Activated T-helper 1 cell treated with anti-CD3 and anti-CD28 coated beads, Interleukin-12 subunit alpha, Interleukin-12 subunit beta, Interleukin-2, Interleukin-4 antibody, amounts not matched to agents 30 ng/mL and 10 ng/mL and 1 ng/mL, durations not matched to agents 14 hours and 24 hours and 36 hours (primary cell): ENCODE results near the gene FBLN1. TPM values are rescaled to one million over a fixed set of nuclear protein-coding genes. Genes with fewer than 3 reads are reported as not detected.

Experiments
- DNase-seq: peaks from one replicate; pipeline ENCODE4 v3.0.0; 2021; ENCODE audit warnings: low spot score
- H3K27ac Mint-ChIP-seq: one replicate; pipeline ENCODE4 v1.8.0; 2021; ENCODE audit warnings: mild to moderate bottlenecking, mixed read lengths
- H3K27me3 Mint-ChIP-seq: one replicate; pipeline ENCODE4 v1.8.0; 2022; ENCODE audit warnings: mild to moderate bottlenecking, moderate library complexity, mixed read lengths; ENCODE audit not compliant: insufficient read depth
- H3K36me3 Mint-ChIP-seq: one replicate; pipeline ENCODE4 v1.8.0; 2021; ENCODE audit warnings: low read depth, mixed read lengths
- H3K4me1 Mint-ChIP-seq: one replicate; pipeline ENCODE4 v1.8.0; 2021; ENCODE audit warnings: low read depth, mixed read lengths
- H3K4me3 Mint-ChIP-seq: one replicate; pipeline ENCODE4 v1.8.0; 2021; ENCODE audit warnings: mild to moderate bottlenecking, moderate library complexity, mixed read lengths
- H3K9me3 Mint-ChIP-seq: one replicate; pipeline ENCODE4 v1.8.0; 2021; ENCODE audit warnings: mixed read lengths
- intact Hi-C: fragments of 100-400 bp; cut with micrococcal nuclease; formaldehyde crosslinking; loops from one replicate; pipeline ENCODE4 v1.15.1; 2024
- total RNA-seq: library from RNA; stranded (reverse); gene quantifications from 2 replicates; pipeline ENCODE4 v1.2.3, GENCODE V29; 2022

The FBLN1 gene
- total RNA-seq, 1 donor from 2014 or later: not detected

GRCh38 chr22:45503050-45503815 lies 550 bp downstream of the FBLN1 start:
- intact Hi-C loops: no loop called here
- Mint-ChIP-seq H3K36me3 (no peaks in the 10 kb centered on the region), H3K4me3 (no peak overlapping the region), H3K9me3 (no peaks in the 10 kb centered on the region), H3K4me1 (no peaks in the 10 kb centered on the region), H3K27ac (no peak overlapping the region), H3K27me3 (peaks cover 28% of the 10 kb centered on the region)
- no peak for DNase-seq

DNA sequence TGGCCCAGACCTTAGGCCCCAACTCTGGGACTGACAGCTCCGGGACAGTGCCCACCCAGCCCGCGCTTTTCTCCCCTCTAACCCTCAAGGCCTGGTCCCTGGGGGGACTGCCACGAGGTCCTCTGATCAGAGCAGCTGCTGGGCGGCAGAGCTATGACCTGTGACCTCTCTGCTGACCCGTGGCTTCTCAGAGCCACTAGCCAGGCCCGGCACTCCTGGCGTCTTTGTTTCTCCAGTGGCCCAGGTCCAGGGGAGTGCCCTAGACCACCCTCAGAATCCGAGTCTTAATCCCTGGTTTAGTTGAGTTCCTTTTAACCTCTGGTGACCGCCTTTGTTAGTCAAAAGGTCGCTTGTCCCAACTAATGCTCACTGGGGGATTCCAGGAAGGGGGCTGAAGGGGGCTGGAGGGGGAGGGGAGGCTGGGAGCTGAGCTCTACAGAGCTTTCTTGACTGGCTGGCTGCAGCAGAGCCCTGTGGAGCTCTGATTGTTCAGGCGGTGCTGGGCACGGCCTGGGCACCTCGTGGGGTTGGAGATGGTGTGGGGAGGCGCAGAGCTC lies 1.2 kb downstream of the FBLN1 start:
- Mint-ChIP-seq H3K4me1 (no peaks in the 10 kb centered on the region), H3K36me3 (no peaks in the 10 kb centered on the region), H3K9me3 (no peaks in the 10 kb centered on the region), H3K4me3 (no peak overlapping the region), H3K27me3 (peaks cover 28% of the 10 kb centered on the region), H3K27ac (no peak overlapping the region)
- DNase-seq: no peak
- intact Hi-C loops: no loop called here

- peaks cover 28% of the 10 kb centered on the region for H3K27me3 Mint-ChIP-seq
- no peaks in the 10 kb centered on the region for H3K4me1 Mint-ChIP-seq
- no peak for DNase-seq
- intact Hi-C loops: no loop called here
- no peak overlapping the region for H3K27ac Mint-ChIP-seq
- no peaks in the 10 kb centered on the region for H3K36me3 Mint-ChIP-seq
- no peaks in the 10 kb centered on the region for H3K9me3 Mint-ChIP-seq
- H3K4me3 Mint-ChIP-seq: no peak overlapping the region
Measured at GRCh38 chr22:45504373-45505341, 2.0 kb downstream of the FBLN1 start.

DNA sequence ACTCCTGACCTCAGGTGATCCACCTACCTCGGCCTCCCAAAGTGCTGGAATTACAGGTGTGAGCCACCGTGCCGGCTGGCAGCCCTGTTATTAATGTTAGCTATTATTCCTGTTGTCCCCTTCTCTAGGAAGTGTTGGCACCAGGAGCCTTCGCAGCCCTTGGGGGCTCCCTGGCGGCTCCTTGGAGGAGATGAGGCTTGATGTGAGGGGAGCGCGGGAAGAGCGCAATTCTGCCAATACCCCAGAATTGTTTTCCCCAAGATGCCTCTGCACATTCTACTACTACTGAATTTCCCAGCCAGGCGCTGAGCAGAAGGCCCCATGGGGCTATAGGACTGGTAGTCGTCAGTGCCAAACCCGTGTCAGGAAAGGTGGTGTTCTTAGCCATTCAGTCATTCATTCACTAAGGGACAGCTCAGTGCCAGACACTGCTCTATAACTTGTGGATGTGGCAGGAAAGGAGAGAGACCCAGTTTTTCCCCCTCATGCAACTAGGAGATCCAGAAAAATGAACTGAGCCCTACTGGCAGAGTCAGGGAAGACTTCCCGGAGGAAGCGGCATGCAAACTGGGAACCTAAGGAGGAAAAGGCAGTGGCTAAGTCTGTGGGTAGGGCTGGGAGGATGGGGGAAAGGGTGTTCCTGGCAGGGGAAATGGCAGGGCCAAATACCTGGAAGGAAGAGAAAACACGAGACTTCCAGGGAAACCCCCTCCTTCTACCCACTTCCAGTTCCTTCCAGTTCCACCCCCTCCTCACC lies 3.5 kb downstream of the FBLN1 start:
- intact Hi-C loops: no loop called here
- no peaks in the 10 kb centered on the region for H3K36me3 Mint-ChIP-seq
- H3K27ac Mint-ChIP-seq: no peak overlapping the region
- no peaks in the 10 kb centered on the region for H3K4me1 Mint-ChIP-seq
- no peak overlapping the region for H3K4me3 Mint-ChIP-seq
- H3K9me3 Mint-ChIP-seq: no peaks in the 10 kb centered on the region
- no peak for DNase-seq
- peaks cover 19% of the 10 kb centered on the region for H3K27me3 Mint-ChIP-seq

DNA sequence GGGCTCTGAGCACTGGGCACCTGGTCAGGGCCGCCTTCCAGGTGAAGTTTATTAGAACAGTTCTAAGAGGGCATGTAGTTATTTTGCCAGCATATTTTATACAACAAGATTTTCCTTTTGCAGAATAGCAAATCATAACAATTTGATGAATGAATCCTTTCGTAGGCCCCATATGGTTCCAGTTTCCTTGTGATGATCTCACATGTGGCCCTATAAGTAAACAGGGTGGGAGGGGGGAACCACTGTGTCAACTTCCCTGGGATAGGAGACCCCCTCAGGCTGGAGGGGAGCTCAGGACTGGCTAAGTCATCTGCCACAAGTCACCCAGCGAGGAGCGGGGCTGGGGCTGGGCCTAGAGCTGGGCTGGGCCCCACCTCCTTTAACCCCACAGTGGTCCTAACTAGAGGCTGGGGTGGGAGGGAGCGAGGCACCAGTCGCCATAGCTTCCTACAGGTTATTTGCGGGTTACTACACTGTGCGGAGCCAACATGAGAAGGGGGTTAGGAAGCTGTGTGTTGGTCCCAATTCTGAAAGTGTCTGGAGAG lies 4.2 kb downstream of the FBLN1 start:
- no peak for DNase-seq
- H3K4me3 Mint-ChIP-seq: no peak overlapping the region
- no peaks in the 10 kb centered on the region for H3K36me3 Mint-ChIP-seq
- intact Hi-C loops: no loop called here
- H3K9me3 Mint-ChIP-seq: no peaks in the 10 kb centered on the region
- no peak overlapping the region for H3K27ac Mint-ChIP-seq
- H3K27me3 Mint-ChIP-seq: peaks cover 14% of the 10 kb centered on the region
- no peaks in the 10 kb centered on the region for H3K4me1 Mint-ChIP-seq

- no peak for DNase-seq
- Mint-ChIP-seq H3K27ac (no peak overlapping the region), H3K4me1 (no peaks in the 10 kb centered on the region), H3K4me3 (no peak overlapping the region), H3K36me3 (no peaks in the 10 kb centered on the region), H3K27me3 (peaks cover 12% of the 10 kb centered on the region), H3K9me3 (no peaks in the 10 kb centered on the region)
- intact Hi-C loops: no loop called here
Measured at GRCh38 chr22:45507798-45508197, 5.1 kb downstream of the FBLN1 start.

GRCh38 chr22:45508814-45509213 lies 6.1 kb downstream of the FBLN1 start:
- no peak for DNase-seq
- Mint-ChIP-seq H3K27ac (no peak overlapping the region), H3K9me3 (no peaks in the 10 kb centered on the region), H3K36me3 (no peaks in the 10 kb centered on the region), H3K4me1 (no peaks in the 10 kb centered on the region), H3K27me3 (peaks cover 12% of the 10 kb centered on the region), H3K4me3 (no peak overlapping the region)
- intact Hi-C loops: no loop called here

DNA sequence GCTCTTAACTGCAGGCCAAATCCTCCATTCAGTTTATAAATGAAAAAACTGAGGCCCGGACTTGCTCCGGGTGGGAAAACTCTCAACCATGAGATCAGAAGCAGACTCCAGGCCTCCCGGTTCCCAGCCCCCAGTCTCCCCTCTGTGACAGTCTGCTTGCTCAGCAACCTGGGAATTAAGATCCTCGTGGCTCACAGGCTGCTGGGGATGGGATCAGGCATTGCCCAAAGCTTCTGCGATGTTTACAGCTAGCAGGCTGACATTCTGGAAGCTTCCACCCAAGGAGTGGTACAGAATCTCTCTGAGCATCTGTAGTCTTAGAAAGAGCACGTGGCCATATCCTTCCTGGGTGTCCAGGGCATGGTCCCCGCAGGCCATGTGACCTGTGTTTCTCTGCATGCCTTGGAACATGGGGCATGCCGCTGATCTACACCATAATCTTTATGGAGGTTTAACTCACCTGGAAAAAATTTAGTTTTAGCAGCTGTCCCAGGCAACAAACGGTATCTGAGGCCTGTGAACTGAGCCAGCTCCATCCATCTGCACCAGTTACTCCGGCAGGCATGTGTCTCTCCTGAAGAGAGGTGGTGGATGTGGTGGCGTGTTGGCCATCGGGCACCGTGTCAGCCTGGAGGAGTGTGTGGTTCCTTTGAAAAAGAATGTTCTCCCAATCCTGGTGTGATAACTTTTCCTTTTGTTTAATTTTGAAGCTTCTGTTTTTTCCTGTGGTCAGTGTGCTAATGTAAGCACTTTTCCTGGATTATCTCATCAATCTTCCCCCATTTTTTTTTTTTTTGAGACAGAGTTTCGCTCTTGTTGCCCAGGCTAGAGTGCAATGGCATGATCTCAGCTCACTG lies 7.9 kb downstream of the FBLN1 start:
- H3K4me3 Mint-ChIP-seq: no peak overlapping the region
- no peaks in the 10 kb centered on the region for H3K36me3 Mint-ChIP-seq
- no peak overlapping the region for H3K27ac Mint-ChIP-seq
- H3K9me3 Mint-ChIP-seq: no peaks in the 10 kb centered on the region
- intact Hi-C loops: no loop called here
- no peaks in the 10 kb centered on the region for H3K4me1 Mint-ChIP-seq
- DNase-seq: no peak
- H3K27me3 Mint-ChIP-seq: no peaks in the 10 kb centered on the region

DNA sequence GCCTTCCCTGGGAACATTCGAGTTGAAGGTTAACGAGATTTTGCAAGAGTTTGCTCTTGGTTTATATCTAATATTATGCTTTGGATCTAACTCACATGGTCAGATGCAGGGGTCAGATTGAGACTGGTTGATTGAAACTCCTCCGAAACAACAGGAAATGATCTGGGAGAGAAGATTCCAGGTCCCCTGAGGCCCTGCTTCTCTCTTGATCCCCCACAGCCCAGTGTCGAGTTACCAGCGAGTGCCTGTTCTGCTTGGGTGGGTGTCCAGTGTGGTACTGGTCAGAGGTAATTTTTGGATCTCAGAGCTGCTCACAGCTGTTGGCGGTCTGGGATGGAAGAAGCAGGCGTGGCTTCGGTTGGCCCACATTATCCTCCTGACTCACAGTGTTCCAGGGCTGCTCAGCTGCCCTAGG lies 9.2 kb downstream of the FBLN1 start:
- Mint-ChIP-seq H3K27me3 (no peaks in the 10 kb centered on the region), H3K36me3 (no peaks in the 10 kb centered on the region), H3K4me1 (no peaks in the 10 kb centered on the region), H3K9me3 (no peaks in the 10 kb centered on the region), H3K4me3 (no peak overlapping the region), H3K27ac (no peak overlapping the region)
- DNase-seq: no peak
- intact Hi-C loops: no loop called here

DNA sequence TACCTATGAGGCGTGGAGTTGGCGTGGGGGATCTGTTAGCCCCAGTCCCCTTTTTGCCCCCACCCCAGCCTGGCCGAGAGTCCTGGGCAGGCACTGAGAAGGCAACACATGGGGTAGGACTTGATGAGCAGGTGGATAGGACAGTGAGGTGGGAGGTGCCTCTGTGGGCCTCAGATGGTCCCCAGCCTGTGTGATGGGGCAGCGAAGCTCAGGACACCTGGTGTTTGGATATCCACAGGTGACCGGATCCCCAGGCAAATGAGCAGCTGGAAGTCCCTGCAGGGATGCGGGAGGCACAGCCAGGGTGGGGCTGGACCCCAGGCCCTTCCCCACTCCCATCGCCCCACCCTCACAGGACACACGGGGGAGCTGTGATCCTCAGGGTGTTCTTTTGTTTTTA lies 9.7 kb downstream of the FBLN1 start:
- H3K36me3 Mint-ChIP-seq: no peaks in the 10 kb centered on the region
- no peaks in the 10 kb centered on the region for H3K9me3 Mint-ChIP-seq
- no peaks in the 10 kb centered on the region for H3K27me3 Mint-ChIP-seq
- no peak for DNase-seq
- intact Hi-C loops: no loop called here
- H3K4me1 Mint-ChIP-seq: no peaks in the 10 kb centered on the region
- H3K4me3 Mint-ChIP-seq: no peak overlapping the region
- no peak overlapping the region for H3K27ac Mint-ChIP-seq

DNA sequence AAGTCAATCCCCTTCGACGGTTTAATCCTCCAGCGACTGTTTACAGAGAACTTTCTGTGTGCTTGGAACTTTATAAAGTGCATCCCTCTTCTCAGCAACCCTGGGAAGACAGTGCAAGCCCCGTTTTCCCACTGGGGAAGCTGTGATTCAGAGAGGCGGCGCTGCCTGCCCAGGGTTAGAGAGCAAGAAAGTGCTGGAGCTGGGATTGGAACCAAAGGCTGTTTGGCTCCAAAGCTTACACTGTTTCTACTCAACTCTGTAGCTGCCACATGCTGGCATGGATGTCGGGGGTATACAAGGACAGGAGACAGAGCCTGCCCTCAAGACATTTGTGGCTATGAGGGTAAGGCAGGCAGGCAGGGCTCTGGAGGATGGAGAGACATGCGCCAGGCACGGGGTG lies 13.0 kb downstream of the FBLN1 start:
- H3K36me3 Mint-ChIP-seq: no peaks in the 10 kb centered on the region
- DNase-seq: no peak
- no peaks in the 10 kb centered on the region for H3K27me3 Mint-ChIP-seq
- H3K4me1 Mint-ChIP-seq: no peaks in the 10 kb centered on the region
- H3K27ac Mint-ChIP-seq: no peak overlapping the region
- intact Hi-C loops: no loop called here
- no peak overlapping the region for H3K4me3 Mint-ChIP-seq
- no peaks in the 10 kb centered on the region for H3K9me3 Mint-ChIP-seq

- Mint-ChIP-seq H3K9me3 (no peaks in the 10 kb centered on the region), H3K27ac (no peak overlapping the region), H3K36me3 (no peaks in the 10 kb centered on the region), H3K4me3 (no peak overlapping the region), H3K27me3 (no peaks in the 10 kb centered on the region), H3K4me1 (no peaks in the 10 kb centered on the region)
- DNase-seq: no peak
- intact Hi-C loops: no loop called here
Measured at GRCh38 chr22:45516163-45516562, 13.5 kb downstream of the FBLN1 start.
